Gastroesophageal sphincter (tissue), 3 donors: ENCODE data around the gene KIAA0586.

ENCODE experiments used
- EP300 ChIP-seq: sonication (generic); formaldehyde crosslinking; IDR thresholded peaks from one replicate; pipeline ENCODE4 v1.6.1; 2017; ENCODE audit warnings: antibody characterized with exemption, mild to moderate bottlenecking
- POLR2A ChIP-seq, 2 donors: fragments of 450-650 bp; IDR thresholded peaks; one replicate each; pipeline ENCODE4 v1.6.1; 2017; ENCODE audit warnings: antibody characterized with exemption in 2 of 2, mild to moderate bottlenecking in 2 of 2, moderate library complexity in 1 of 2
- TF ChIP-seq, protein P1 (sequence below), 4 experiments: fragments of 200-600 bp in 2 of 4; fragments of 450-650 bp in 2 of 4; sonication (generic) in 1 of 4; IDR thresholded peaks; one replicate each; pipeline ENCODE4 v1.5.1; 2017 to 2019; ENCODE audit warnings: antibody characterized with exemption in 4 of 4, mild to moderate bottlenecking in 2 of 4, moderate library complexity in 2 of 4

DNA sequence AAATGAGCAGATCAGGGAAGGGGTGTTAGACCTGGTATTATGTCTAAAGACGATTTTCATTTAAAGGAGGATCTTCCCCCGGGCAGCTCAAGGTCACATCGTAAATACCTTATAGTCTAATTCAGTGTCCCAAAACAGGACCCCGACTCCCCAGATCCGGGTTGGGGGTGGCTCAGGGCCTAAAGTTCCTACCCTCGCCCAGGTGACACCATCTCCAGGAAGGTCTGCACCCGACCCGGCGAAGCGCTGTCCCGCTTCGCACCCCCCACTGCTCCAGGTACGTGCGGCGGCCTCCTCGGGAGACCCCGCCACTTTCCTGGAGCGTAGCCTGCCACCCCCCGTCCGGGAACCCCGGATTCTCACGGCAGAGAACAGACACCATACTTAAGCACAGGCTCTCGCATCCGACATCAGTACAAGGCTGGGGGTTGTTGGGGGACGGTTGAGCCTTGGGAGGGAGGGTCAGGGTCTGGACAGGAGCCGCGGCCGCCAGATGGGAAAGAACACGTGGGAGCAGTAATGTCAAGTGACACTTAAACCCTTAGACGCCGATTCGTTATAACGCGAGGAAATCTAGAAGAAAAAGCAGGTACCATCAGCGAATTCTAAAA, 744 bp upstream of the KIAA0586 start:
- no peak for TF ChIP-seq EP300
- TF ChIP-seq, protein P1, sequence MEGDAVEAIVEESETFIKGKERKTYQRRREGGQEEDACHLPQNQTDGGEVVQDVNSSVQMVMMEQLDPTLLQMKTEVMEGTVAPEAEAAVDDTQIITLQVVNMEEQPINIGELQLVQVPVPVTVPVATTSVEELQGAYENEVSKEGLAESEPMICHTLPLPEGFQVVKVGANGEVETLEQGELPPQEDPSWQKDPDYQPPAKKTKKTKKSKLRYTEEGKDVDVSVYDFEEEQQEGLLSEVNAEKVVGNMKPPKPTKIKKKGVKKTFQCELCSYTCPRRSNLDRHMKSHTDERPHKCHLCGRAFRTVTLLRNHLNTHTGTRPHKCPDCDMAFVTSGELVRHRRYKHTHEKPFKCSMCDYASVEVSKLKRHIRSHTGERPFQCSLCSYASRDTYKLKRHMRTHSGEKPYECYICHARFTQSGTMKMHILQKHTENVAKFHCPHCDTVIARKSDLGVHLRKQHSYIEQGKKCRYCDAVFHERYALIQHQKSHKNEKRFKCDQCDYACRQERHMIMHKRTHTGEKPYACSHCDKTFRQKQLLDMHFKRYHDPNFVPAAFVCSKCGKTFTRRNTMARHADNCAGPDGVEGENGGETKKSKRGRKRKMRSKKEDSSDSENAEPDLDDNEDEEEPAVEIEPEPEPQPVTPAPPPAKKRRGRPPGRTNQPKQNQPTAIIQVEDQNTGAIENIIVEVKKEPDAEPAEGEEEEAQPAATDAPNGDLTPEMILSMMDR (IDR thresholded peaks at IDR 0.05) = no peak
- no peak for TF ChIP-seq POLR2A (IDR thresholded peaks at IDR 0.05)
